GM12878 (cell line): ENCODE measurements around the gene MRS2. TPM values are rescaled to one million over a fixed set of nuclear protein-coding genes. Genes with fewer than 3 reads are reported as not detected.

Experiments
- ATAC-seq: fragments of 200-7000 bp; cut with Tn5 transposase; 3 replicates; pipeline ENCODE4 v1.9.1; 2020; ENCODE audit warnings: mild to moderate bottlenecking, moderate library complexity
- BruUV-seq: library from RNA; stranded (reverse); fragments of 400-500 nt; replicated peaks from 2 replicates; lab custom pipeline; 2021; lab: Mats Ljungman, UMichigan
- CTCF ChIA-PET: fragments of 300-600 bp; sonication (Branson Sonifier 250); formaldehyde crosslinking; extraction: SDS; loops from one replicate; lab custom pipeline; 2021; ENCODE audit warnings: inconsistent platforms; lab: Yijun Ruan, JAX
- POLR2A ChIA-PET: fragments of 350-600 bp; formaldehyde crosslinking; extraction: SDS; loops from one replicate; lab custom pipeline; 2021; ENCODE audit warnings: inconsistent platforms; lab: Charles Lee
- RAD21 ChIA-PET: fragments of 300-600 bp; sonication (Branson Sonifier 250); formaldehyde crosslinking; loops from one replicate; lab custom pipeline; 2023; ENCODE audit warnings: antibody characterized with exemption; ENCODE audit not compliant: unreplicated experiment; lab: Charles Lee
- SMC1A ChIA-PET: fragments of 300-600 bp; sonication (Branson Sonifier 250); formaldehyde crosslinking; loops from one replicate; lab custom pipeline; 2023; ENCODE audit not compliant: unreplicated experiment, uncharacterized antibody; lab: Charles Lee
- DNase-seq: peaks from one replicate; pipeline ENCODE4 v3.0.0-alpha.2; 2011; ENCODE audit warnings: low read depth, low spot score
- FAIRE-seq: peaks from 3 replicates; lab custom pipeline; 2011; peaks lifted over from hg19 to GRCh38; lab: Jason Lieb, UNC
- H2AFZ ChIP-seq: 2 replicates; pipeline ENCODE4 v1.6.0; 2011; ENCODE audit warnings: low read depth, low read length, control low read depth; ENCODE audit not compliant: control insufficient read depth
- H3K27ac ChIP-seq: 2 replicates; pipeline ENCODE4 v1.5.1; 2011; ENCODE audit warnings: control low read depth; ENCODE audit not compliant: control insufficient read depth, insufficient read depth
- H3K27me3 ChIP-seq, 2 experiments: replicated peaks in 1 of 2; 2 replicates each; pipeline versions ENCODE4 v1.6.0 to v1.6.1; 2011; ENCODE audit warnings: low read length in 1 of 2; ENCODE audit not compliant: control insufficient read depth in 2 of 2, insufficient read depth in 2 of 2
- H3K36me3 ChIP-seq, 2 experiments: 2 replicates each; pipeline ENCODE4 v1.5.1; 2011; ENCODE audit warnings: low read length in 1 of 2; ENCODE audit not compliant: control insufficient read depth in 2 of 2, insufficient read depth in 2 of 2
- H3K4me1 ChIP-seq: 2 replicates; pipeline ENCODE4 v1.6.1; 2011; ENCODE audit warnings: mild to moderate bottlenecking, low read length, moderate library complexity, mixed read lengths; ENCODE audit not compliant: control insufficient read depth, insufficient read depth
- H3K4me2 ChIP-seq: 2 replicates; pipeline ENCODE4 v1.6.0; 2011; ENCODE audit warnings: control low read depth; ENCODE audit not compliant: control insufficient read depth, insufficient read depth
- H3K4me3 ChIP-seq: fragments of 200-600 bp; sonication (generic); 2 replicates; pipeline ENCODE4 v1.5.1; 2016
- H3K79me2 ChIP-seq: 2 replicates; pipeline ENCODE4 v1.6.0; 2011; ENCODE audit warnings: low read length; ENCODE audit not compliant: control insufficient read depth, insufficient read depth
- H3K9ac ChIP-seq: 2 replicates; pipeline ENCODE4 v1.8.0; 2011; ENCODE audit warnings: low read length, control low read depth, mixed read lengths; ENCODE audit not compliant: control insufficient read depth, insufficient read depth
- H3K9me3 ChIP-seq: replicated peaks from 3 replicates; pipeline ENCODE4 v1.5.1; 2011; ENCODE audit warnings: mild to moderate bottlenecking, low read length; ENCODE audit not compliant: control insufficient read depth, insufficient read depth
- H4K20me1 ChIP-seq: 2 replicates; pipeline ENCODE4 v1.6.0; 2011; ENCODE audit not compliant: control insufficient read depth, insufficient read depth
- CHD1 ChIP-seq: IDR thresholded peaks from 2 replicates; pipeline ENCODE4 v1.6.1; 2012; ENCODE audit warnings: low read depth, low read length, improper control_type of control experiment
- CHD4 ChIP-seq: fragments of 200-600 bp; sonication (generic); IDR thresholded peaks from 2 replicates; pipeline ENCODE4 v1.6.1; 2016; ENCODE audit warnings: mild to moderate bottlenecking
- EED ChIP-seq: sonication (generic); IDR thresholded peaks from 2 replicates; pipeline ENCODE4 v1.6.1; 2016; ENCODE audit warnings: antibody characterized with exemption, low read depth
- FOXK2 ChIP-seq: fragments of 450-650 bp; IDR thresholded peaks from 2 replicates; pipeline ENCODE4 v1.6.1; 2017; ENCODE audit warnings: mild to moderate bottlenecking, moderate library complexity
- GATAD2B ChIP-seq: fragments of 450-650 bp; conservative IDR thresholded peaks from 2 replicates; pipeline ENCODE4 v1.6.1; 2017; ENCODE audit warnings: low read depth, mild to moderate bottlenecking, moderate library complexity
- HCFC1 ChIP-seq: fragments of 150-350 bp; IDR thresholded peaks from 2 replicates; pipeline ENCODE4 v1.6.1; 2014; ENCODE audit warnings: low read length
- KAT2A ChIP-seq: conservative IDR thresholded peaks from 2 replicates; pipeline ENCODE4 v1.6.1; 2011; ENCODE audit warnings: low read depth, low read length; ENCODE audit not compliant: control insufficient read depth
- MTA2 ChIP-seq: fragments of 450-650 bp; IDR thresholded peaks from 2 replicates; pipeline ENCODE4 v1.6.1; 2016; ENCODE audit warnings: low read depth, mild to moderate bottlenecking, moderate library complexity
- RBBP5 ChIP-seq: fragments of 200-600 bp; sonication (generic); conservative IDR thresholded peaks from 2 replicates; pipeline ENCODE4 v1.6.1; 2016
- SUPT20H ChIP-seq: IDR thresholded peaks from 2 replicates; pipeline ENCODE4 v1.6.1; 2011; ENCODE audit warnings: low read depth, mild to moderate bottlenecking, low read length, moderate library complexity, borderline replicate concordance; ENCODE audit not compliant: control insufficient read depth
- TCF3 ChIP-seq: IDR thresholded peaks from 2 replicates; pipeline ENCODE4 v1.6.1; 2012; ENCODE audit warnings: low read depth, mild to moderate bottlenecking, low read length, borderline replicate concordance; ENCODE audit not compliant: insufficient read depth
- TCF7 ChIP-seq: IDR thresholded peaks from 2 replicates; pipeline ENCODE4 v1.6.1; 2014; ENCODE audit warnings: antibody characterized with exemption, borderline replicate concordance
- WGBS: methylation state at CpG from one replicate; pipeline ENCODE4 v1.1.6; 2016; ENCODE audit warnings: low lambda C conversion rate; ENCODE audit not compliant: insufficient replicate concordance, insufficient coverage; ENCODE audit errors: missing lambda C conversion rate; 5-methylcytosine and 5-hydroxymethylcytosine counted together
- in situ Hi-C: fragments of 300-500 bp; cut with MboI; formaldehyde crosslinking; loops from 9 replicates; pipeline ENCODE4 v1.14.3; 2018; ENCODE audit warnings: mixed read lengths
- intact Hi-C: fragments of 100-400 bp; cut with micrococcal nuclease; formaldehyde crosslinking; loops from one replicate; pipeline ENCODE4 v1.14.2; 2022; ENCODE audit not compliant: unreplicated experiment
- polyA plus RNA-seq, 11 experiments: library from polyadenylated mRNA; depleted of rRNA in 4 of 11; unstranded in 6 of 11; stranded (reverse) in 5 of 11; fragments of >200 nt; fragmentation: Nextera tagmentation in 4 of 11; fragmentation: Illumina TruSeq in 1 of 11; extraction: Ambion mirVana in 4 of 11; extraction: Trizol in 1 of 11; gene quantifications; 1 replicate in 1 of 11; 2 replicates in 10 of 11; pipeline versions ENCODE4 v1.2.1 to v1.2.3, GENCODE V29; 2011 to 2016; ENCODE audit warnings: inconsistent platforms in 2 of 11, missing spikeins in 2 of 11, low read depth in 1 of 11
- total RNA-seq, 4 experiments: library from RNA; depleted of rRNA in 3 of 4; stranded (reverse); fragments of >200 nt in 3 of 4; fragmentation: Illumina TruSeq in 1 of 4; extraction: Trizol in 1 of 4; gene quantifications; 2 replicates each; pipeline versions ENCODE4 v1.2.1 to v1.2.3, GENCODE V29; 2013 to 2021
- TF ChIP-seq, protein P1 (sequence below): fragments of 150-350 bp; IDR thresholded peaks from 2 replicates; pipeline ENCODE4 v1.6.1; 2016; ENCODE audit warnings: low read depth, low read length
- TF ChIP-seq, protein P2 (sequence below): IDR thresholded peaks from 2 replicates; pipeline ENCODE4 v1.6.1; 2012; ENCODE audit warnings: low read depth, low read length, improper control_type of control experiment
- TF ChIP-seq, protein P3 (sequence below): fragments of 150-350 bp; IDR thresholded peaks from 2 replicates; pipeline ENCODE4 v1.6.1; 2014; ENCODE audit warnings: mild to moderate bottlenecking, low read depth, low read length

The MRS2 gene
- total and polyA plus RNA-seq, 10 of the 15 experiments (the other 5 are each of a cell fraction or from before 2014, with no cell fraction given) = 7.5 to 29.9 (median 24.2) TPM

DNA sequence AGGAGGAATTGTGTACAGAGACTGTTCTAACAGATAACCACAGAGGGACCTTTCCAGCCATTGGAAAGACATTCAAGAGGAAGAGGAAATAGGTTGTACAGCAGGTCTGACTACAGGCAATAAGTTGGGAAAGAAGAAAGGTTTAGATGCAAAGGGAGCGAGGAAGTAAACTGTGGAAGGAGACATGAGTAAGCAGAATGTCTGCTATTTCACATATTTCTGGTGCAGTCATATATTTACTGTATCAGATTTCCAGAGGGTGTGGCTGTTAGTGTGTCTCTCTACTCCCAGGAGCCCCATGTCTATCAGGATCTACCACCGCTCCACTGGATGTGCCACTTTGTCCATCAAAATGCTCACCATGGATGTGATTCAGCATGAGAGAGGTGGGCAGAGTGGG lies 25.9 kb downstream of the MRS2 start:
- Histone ChIP-seq H3K9ac (no peak overlapping the region), H3K4me3 (no peak overlapping the region), H3K36me3 (peaks cover 0 to 4% of the 10 kb centered on the region in 2 experiments; a peak in 2 of 4 replicates), H3K4me2 (no peak overlapping the region), H3K4me1 (no peaks in the 10 kb centered on the region), H3K27ac (no peak overlapping the region), H3K79me2 (no peaks in the 10 kb centered on the region), H3K27me3 (no peaks in the 10 kb centered on the region), H4K20me1 (no peaks in the 10 kb centered on the region), H2AFZ (no peak overlapping the region), H3K9me3 (no peaks in the 10 kb centered on the region)
- ATAC-seq = no peak
- no peak for DNase-seq
- WGBS = 97% methylated on average over 2 of the region's 2 CpGs
- BruUV-seq = no TSS peak
- in situ Hi-C loops (no loop called here), intact Hi-C loops (no loop called here)
- ChIA-PET RAD21 (no interaction called here), SMC1A (interaction anchor here (0.5 kb wide), 1 partner anchor 282 kb away, joined by 3 read pairs; no protein-coding TSS in a partner anchor), CTCF (interaction anchor here (2.5 kb wide), 1 partner anchor 11 kb away, joined by 13 read pairs; no protein-coding TSS in a partner anchor), POLR2A (no interaction called here)
- TF ChIP-seq SUPT20H = no peak
- TF ChIP-seq CHD1 = no peak
- no peak for TF ChIP-seq RBBP5
- no peak for TF ChIP-seq MTA2
- TF ChIP-seq TCF7 = no peak
- TF ChIP-seq, protein P1, sequence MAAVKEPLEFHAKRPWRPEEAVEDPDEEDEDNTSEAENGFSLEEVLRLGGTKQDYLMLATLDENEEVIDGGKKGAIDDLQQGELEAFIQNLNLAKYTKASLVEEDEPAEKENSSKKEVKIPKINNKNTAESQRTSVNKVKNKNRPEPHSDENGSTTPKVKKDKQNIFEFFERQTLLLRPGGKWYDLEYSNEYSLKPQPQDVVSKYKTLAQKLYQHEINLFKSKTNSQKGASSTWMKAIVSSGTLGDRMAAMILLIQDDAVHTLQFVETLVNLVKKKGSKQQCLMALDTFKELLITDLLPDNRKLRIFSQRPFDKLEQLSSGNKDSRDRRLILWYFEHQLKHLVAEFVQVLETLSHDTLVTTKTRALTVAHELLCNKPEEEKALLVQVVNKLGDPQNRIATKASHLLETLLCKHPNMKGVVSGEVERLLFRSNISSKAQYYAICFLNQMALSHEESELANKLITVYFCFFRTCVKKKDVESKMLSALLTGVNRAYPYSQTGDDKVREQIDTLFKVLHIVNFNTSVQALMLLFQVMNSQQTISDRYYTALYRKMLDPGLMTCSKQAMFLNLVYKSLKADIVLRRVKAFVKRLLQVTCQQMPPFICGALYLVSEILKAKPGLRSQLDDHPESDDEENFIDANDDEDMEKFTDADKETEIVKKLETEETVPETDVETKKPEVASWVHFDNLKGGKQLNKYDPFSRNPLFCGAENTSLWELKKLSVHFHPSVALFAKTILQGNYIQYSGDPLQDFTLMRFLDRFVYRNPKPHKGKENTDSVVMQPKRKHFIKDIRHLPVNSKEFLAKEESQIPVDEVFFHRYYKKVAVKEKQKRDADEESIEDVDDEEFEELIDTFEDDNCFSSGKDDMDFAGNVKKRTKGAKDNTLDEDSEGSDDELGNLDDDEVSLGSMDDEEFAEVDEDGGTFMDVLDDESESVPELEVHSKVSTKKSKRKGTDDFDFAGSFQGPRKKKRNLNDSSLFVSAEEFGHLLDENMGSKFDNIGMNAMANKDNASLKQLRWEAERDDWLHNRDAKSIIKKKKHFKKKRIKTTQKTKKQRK = no peak
- no peak for TF ChIP-seq KAT2A
- TF ChIP-seq EED = no peak
- no peak for TF ChIP-seq FOXK2
- TF ChIP-seq GATAD2B = no peak
- no peak for TF ChIP-seq HCFC1
- TF ChIP-seq TCF3 = no peak
- TF ChIP-seq, protein P2, sequence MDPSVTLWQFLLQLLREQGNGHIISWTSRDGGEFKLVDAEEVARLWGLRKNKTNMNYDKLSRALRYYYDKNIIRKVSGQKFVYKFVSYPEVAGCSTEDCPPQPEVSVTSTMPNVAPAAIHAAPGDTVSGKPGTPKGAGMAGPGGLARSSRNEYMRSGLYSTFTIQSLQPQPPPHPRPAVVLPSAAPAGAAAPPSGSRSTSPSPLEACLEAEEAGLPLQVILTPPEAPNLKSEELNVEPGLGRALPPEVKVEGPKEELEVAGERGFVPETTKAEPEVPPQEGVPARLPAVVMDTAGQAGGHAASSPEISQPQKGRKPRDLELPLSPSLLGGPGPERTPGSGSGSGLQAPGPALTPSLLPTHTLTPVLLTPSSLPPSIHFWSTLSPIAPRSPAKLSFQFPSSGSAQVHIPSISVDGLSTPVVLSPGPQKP = no peak
- TF ChIP-seq CHD4 = no peak
- TF ChIP-seq, protein P3, sequence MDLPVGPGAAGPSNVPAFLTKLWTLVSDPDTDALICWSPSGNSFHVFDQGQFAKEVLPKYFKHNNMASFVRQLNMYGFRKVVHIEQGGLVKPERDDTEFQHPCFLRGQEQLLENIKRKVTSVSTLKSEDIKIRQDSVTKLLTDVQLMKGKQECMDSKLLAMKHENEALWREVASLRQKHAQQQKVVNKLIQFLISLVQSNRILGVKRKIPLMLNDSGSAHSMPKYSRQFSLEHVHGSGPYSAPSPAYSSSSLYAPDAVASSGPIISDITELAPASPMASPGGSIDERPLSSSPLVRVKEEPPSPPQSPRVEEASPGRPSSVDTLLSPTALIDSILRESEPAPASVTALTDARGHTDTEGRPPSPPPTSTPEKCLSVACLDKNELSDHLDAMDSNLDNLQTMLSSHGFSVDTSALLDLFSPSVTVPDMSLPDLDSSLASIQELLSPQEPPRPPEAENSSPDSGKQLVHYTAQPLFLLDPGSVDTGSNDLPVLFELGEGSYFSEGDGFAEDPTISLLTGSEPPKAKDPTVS = no peak
- no peak for FAIRE-seq
